ENCODE data around the gene CEP350. TPM values are rescaled to one million over a fixed set of nuclear protein-coding genes. Genes with fewer than 3 reads are reported as not detected.

Gene CEP350
- total and polyA plus RNA-seq, 2 of the 13 experiments (the other 11 are each of a cell fraction or from before 2014, with no cell fraction given) = 7.6 to 35.9 TPM

DNA sequence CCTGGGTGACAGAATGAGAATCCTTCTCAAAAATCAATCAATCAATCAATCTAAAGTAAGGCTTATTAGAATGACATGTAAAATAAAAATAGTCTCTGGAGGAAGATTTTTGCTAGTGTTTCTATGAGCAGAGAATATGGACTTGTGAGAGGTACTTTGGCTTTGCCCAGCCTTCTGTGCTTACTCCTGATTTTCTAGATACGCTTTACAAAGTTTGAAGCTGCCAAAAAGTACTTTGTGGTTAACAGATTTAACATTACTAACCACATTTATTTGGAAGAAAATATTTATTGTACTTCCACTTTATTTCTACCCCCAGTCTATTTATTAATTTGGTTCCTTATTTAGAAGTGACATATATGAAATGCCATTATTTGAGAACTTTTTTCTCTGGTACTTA is 41.0 kb downstream of the CEP350 start (continued):
- TF ChIP-seq, protein P1, sequence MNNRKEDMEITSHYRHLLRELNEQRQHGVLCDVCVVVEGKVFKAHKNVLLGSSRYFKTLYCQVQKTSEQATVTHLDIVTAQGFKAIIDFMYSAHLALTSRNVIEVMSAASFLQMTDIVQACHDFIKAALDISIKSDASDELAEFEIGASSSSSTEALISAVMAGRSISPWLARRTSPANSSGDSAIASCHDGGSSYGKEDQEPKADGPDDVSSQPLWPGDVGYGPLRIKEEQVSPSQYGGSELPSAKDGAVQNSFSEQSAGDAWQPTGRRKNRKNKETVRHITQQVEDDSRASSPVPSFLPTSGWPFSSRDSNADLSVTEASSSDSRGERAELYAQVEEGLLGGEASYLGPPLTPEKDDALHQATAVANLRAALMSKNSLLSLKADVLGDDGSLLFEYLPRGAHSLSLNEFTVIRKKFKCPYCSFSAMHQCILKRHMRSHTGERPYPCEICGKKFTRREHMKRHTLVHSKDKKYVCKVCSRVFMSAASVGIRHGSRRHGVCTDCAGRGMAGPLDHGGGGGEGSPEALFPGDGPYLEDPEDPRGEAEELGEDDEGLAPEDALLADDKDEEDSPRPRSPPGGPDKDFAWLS (CRISPR knock-in tag; IDR thresholded peaks at IDR 0.05; ENCODE audit: borderline replicate concordance) = no peak
- no peak for TF ChIP-seq NFYB (CRISPR knock-in tag; IDR thresholded peaks at IDR 0.05)

DNA sequence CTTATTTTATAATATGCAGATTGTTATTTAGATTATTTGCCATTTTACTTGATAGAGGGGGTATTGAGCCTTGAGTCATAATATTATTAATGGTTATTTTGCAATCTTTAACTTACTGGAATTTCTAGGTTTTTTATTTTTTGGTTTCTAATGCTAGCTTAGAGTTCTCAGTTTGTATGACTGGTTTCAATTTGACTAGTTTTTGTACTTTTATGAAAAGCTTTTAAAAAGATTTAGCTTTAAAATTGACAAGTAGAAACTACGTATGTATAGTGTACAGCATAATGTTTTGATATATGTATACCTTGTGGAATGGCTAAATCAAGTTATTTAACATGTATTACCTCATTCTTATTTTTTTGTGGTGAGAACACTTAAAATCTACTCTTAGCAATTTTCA is 41.5 kb downstream of the CEP350 start:
- ChIA-PET CTCF (ENCODE audit: low intra/inter-chr PET ratio, low total read pairs) (no interaction called here), POLR2A (no interaction called here)
- Histone ChIP-seq H4K20me1 (ENCODE audit: insufficient read depth, low read length) (no peaks in the 10 kb centered on the region), H3K9ac (ENCODE audit: insufficient read depth, low read depth, low read length) (no peak overlapping the region), H3K36me3 (replicated peaks in 1 of 2; ENCODE audit: control insufficient read depth in 1 of 2, insufficient read depth in 2 of 2, low read length in 2 of 2) (peaks cover 0 to 29% of the 10 kb centered on the region in 2 experiments; a peak in 4 of 5 replicates), H3K4me2 (ENCODE audit: low read depth, low read length) (no peak overlapping the region), H3K4me3 (replicated peaks in 1 of 3; ENCODE audit: insufficient read depth in 1 of 3, low read depth in 2 of 3, low read length in 3 of 3) (no peak overlapping the region), H3K4me1 (ENCODE audit: insufficient read depth, low read length) (no peaks in the 10 kb centered on the region), H3K27ac (ENCODE audit: extremely low read length, insufficient read depth, low read length) (no peak overlapping the region), H3K27me3 (ENCODE audit: control insufficient read depth in 1 of 2, insufficient read depth in 2 of 2, low read length in 2 of 2) (no peaks in the 10 kb centered on the region), H3K9me3 (ENCODE audit: low read length) (no peaks in the 10 kb centered on the region), H3K79me2 (ENCODE audit: insufficient read depth, low read length) (no peaks in the 10 kb centered on the region), H2AFZ (ENCODE audit: low read length) (no peak overlapping the region)
- TF ChIP-seq ZNF749 (CRISPR knock-in tag; IDR thresholded peaks at IDR 0.05; ENCODE audit: borderline replicate concordance) = no peak
- DNase-seq (ENCODE audit: low spot score) (no peak), ATAC-seq (no peak), FAIRE-seq (no peak)
- WGBS (ENCODE audit: low lambda C conversion rate) = 98% methylated on average over 1 of the region's 1 CpG
- in situ Hi-C loops (cut with HindIII; ENCODE audit: extremely low pct_ligation_motif_present, low pct_unique_long_range_greater_than_20kb) (no loop called here), intact Hi-C loops (cut with micrococcal nuclease; ENCODE audit: unreplicated experiment) (no loop called here)
- BruUV-seq (replicated peaks) = no TSS peak

DNA sequence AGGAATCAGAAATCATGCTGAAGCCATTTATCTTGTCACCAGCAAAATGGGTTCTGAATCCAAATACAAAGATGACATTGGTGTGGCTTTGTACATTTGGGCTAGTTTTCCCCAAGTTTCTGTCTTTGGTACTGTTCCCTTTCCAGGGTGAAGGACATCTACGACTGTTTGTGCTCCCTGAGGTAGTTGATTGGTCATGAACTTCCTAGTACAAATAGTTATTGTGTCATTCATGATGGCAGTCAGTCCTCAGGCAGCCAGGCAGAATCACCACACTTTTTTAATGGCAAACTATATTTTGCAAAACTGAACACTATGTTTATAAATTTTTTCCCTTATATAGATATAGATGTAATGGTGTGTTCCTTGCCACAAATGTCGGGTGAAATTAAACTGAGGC is 46.0 kb downstream of the CEP350 start:
- no peaks in the 10 kb centered on the region for H3K9me3 ChIP-seq (ENCODE audit: low read length)
- H3K9ac ChIP-seq (ENCODE audit: insufficient read depth, low read depth, low read length) = no peak overlapping the region
- FAIRE-seq = no peak
- no peaks in the 10 kb centered on the region for H3K4me1 ChIP-seq (ENCODE audit: insufficient read depth, low read length)
- intact Hi-C loops (cut with micrococcal nuclease; ENCODE audit: unreplicated experiment) (no loop called here), in situ Hi-C loops (cut with HindIII; ENCODE audit: extremely low pct_ligation_motif_present, low pct_unique_long_range_greater_than_20kb) (no loop called here)
- no peak for ATAC-seq
- 100% methylated on average over 2 of the region's 2 CpGs for WGBS (ENCODE audit: low lambda C conversion rate)
- ChIA-PET CTCF (ENCODE audit: low intra/inter-chr PET ratio, low total read pairs) (no interaction called here), POLR2A (no interaction called here)
- H3K36me3 ChIP-seq (replicated peaks in 1 of 2; ENCODE audit: control insufficient read depth in 1 of 2, insufficient read depth in 2 of 2, low read length in 2 of 2) = peaks cover 0 to 22% of the 10 kb centered on the region in 2 experiments; a peak in 3 of 5 replicates
- no peak overlapping the region for H3K4me3 ChIP-seq (replicated peaks in 1 of 3; ENCODE audit: insufficient read depth in 1 of 3, low read depth in 2 of 3, low read length in 3 of 3)
- no peaks in the 10 kb centered on the region for H3K27me3 ChIP-seq (ENCODE audit: control insufficient read depth in 1 of 2, insufficient read depth in 2 of 2, low read length in 2 of 2)
- H2AFZ ChIP-seq (ENCODE audit: low read length) = no peak overlapping the region
- no peaks in the 10 kb centered on the region for H4K20me1 ChIP-seq (ENCODE audit: insufficient read depth, low read length)
- no TSS peak for BruUV-seq (replicated peaks)
- H3K79me2 ChIP-seq (ENCODE audit: insufficient read depth, low read length) = no peaks in the 10 kb centered on the region
- DNase-seq (ENCODE audit: low spot score) = no peak
- no peak overlapping the region for H3K27ac ChIP-seq (ENCODE audit: extremely low read length, insufficient read depth, low read length)
- H3K4me2 ChIP-seq (ENCODE audit: low read depth, low read length) = no peak overlapping the region
- TF ChIP-seq ZNF329 (CRISPR knock-in tag; IDR thresholded peaks at IDR 0.05; ENCODE audit: low read depth) = no peak
- no peak for TF ChIP-seq ZNF274 (CRISPR knock-in tag; IDR thresholded peaks at IDR 0.05)
- TF ChIP-seq, protein P2, sequence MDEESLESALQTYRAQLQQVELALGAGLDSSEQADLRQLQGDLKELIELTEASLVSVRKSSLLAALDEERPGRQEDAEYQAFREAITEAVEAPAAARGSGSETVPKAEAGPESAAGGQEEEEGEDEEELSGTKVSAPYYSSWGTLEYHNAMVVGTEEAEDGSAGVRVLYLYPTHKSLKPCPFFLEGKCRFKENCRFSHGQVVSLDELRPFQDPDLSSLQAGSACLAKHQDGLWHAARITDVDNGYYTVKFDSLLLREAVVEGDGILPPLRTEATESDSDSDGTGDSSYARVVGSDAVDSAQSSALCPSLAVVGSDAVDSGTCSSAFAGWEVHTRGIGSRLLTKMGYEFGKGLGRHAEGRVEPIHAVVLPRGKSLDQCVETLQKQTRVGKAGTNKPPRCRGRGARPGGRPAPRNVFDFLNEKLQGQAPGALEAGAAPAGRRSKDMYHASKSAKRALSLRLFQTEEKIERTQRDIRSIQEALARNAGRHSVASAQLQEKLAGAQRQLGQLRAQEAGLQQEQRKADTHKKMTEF (CRISPR knock-in tag; IDR thresholded peaks at IDR 0.05) = no peak
- no peak for TF ChIP-seq RCOR2 (CRISPR knock-in tag; IDR thresholded peaks at IDR 0.05)
- no peak for TF ChIP-seq BRCA1 (CRISPR knock-in tag; IDR thresholded peaks at IDR 0.05)
- no peak for TF ChIP-seq PAWR (CRISPR knock-in tag; IDR thresholded peaks at IDR 0.05; ENCODE audit: borderline replicate concordance)
- no peak for TF ChIP-seq ZNF292 (CRISPR knock-in tag; IDR thresholded peaks at IDR 0.05; ENCODE audit: borderline replicate concordance, low read depth)
- TF ChIP-seq, protein P3, sequence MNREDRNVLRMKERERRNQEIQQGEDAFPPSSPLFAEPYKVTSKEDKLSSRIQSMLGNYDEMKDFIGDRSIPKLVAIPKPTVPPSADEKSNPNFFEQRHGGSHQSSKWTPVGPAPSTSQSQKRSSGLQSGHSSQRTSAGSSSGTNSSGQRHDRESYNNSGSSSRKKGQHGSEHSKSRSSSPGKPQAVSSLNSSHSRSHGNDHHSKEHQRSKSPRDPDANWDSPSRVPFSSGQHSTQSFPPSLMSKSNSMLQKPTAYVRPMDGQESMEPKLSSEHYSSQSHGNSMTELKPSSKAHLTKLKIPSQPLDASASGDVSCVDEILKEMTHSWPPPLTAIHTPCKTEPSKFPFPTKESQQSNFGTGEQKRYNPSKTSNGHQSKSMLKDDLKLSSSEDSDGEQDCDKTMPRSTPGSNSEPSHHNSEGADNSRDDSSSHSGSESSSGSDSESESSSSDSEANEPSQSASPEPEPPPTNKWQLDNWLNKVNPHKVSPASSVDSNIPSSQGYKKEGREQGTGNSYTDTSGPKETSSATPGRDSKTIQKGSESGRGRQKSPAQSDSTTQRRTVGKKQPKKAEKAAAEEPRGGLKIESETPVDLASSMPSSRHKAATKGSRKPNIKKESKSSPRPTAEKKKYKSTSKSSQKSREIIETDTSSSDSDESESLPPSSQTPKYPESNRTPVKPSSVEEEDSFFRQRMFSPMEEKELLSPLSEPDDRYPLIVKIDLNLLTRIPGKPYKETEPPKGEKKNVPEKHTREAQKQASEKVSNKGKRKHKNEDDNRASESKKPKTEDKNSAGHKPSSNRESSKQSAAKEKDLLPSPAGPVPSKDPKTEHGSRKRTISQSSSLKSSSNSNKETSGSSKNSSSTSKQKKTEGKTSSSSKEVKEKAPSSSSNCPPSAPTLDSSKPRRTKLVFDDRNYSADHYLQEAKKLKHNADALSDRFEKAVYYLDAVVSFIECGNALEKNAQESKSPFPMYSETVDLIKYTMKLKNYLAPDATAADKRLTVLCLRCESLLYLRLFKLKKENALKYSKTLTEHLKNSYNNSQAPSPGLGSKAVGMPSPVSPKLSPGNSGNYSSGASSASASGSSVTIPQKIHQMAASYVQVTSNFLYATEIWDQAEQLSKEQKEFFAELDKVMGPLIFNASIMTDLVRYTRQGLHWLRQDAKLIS (CRISPR knock-in tag; IDR thresholded peaks at IDR 0.05) = no peak
